ENCODE measurements around the gene TDRD6. TPM values are rescaled to one million over a fixed set of nuclear protein-coding genes. Genes with fewer than 3 reads are reported as not detected.
A peak's percentile ranks its signal among the peaks of the same experiment; 100 is the strongest.

Gene TDRD6
- total and polyA plus RNA-seq, 2 experiments from 2014 or later = 0.14 to 0.24 TPM

GRCh38 chr6:46648869-46649492 lies 38.7 kb upstream of the TDRD6 start (continued):
- TF ChIP-seq CTCF (conservative IDR thresholded peaks at IDR 0.05; ENCODE audit: low read depth in 2 of 2) (no peak), JUNB (IDR thresholded peaks at IDR 0.05; ENCODE audit: unreplicated experiment) (no peak)

- H3K4me3 ChIP-seq = peak overlapping the region; percentile 64
- Mint-ChIP-seq H3K27ac (no peak overlapping the region; the same call in 1 of the 2 replicates), H3K36me3 (ENCODE audit: low read depth) (peaks cover 4% of the 10 kb centered on the region; the same call in 1 of the 3 replicates), H3K4me3 (peak overlapping the region; percentile 20; the same call in 1 of the 3 replicates), H3K9me3 (no peaks in the 10 kb centered on the region; the same call in 2 of the 3 replicates), H3K27me3 (ENCODE audit: insufficient read depth, low read depth, poor library complexity) (peaks cover 17% of the 10 kb centered on the region), H3K4me1 (peaks cover 11% of the 10 kb centered on the region; the same call in 2 of the 3 replicates)
- H3K27me3 ChIP-seq (ENCODE audit: insufficient read depth) = peaks cover 12% of the 10 kb centered on the region
- no peaks in the 10 kb centered on the region for H3K9me2 ChIP-seq (ENCODE audit: insufficient read depth)
- H3K4me2 ChIP-seq = peak overlapping the region; percentile 77
- peaks cover 13% of the 10 kb centered on the region for H3K4me1 ChIP-seq (ENCODE audit: insufficient read depth)
- no peaks in the 10 kb centered on the region for H3F3A ChIP-seq (replicated peaks; ENCODE audit: low read depth)
- no peak overlapping the region for H2AFZ ChIP-seq
- no peaks in the 10 kb centered on the region for H3K36me3 ChIP-seq (ENCODE audit: insufficient read depth)
- no peaks in the 10 kb centered on the region; the same call in 1 of the 2 replicates for H3K79me2 ChIP-seq (replicated peaks; ENCODE audit: insufficient read depth)
- H3K27ac ChIP-seq (ENCODE audit: low read depth) = no peak overlapping the region
- no peaks in the 10 kb centered on the region; the same call in 1 of the 2 replicates for H4K20me1 ChIP-seq (replicated peaks; ENCODE audit: insufficient read depth)
- ATAC-seq (no peak), DNase-seq (ENCODE audit: low spot score) (no peak)
- TF ChIP-seq ZNF331 (CRISPR knock-in tag; IDR thresholded peaks at IDR 0.05; ENCODE audit: low read depth) (no peak), CTCF (conservative IDR thresholded peaks at IDR 0.05; ENCODE audit: low read depth in 2 of 2) (no peak), NANOG (IDR thresholded peaks at IDR 0.05; ENCODE audit: borderline replicate concordance) (no peak), POLR2AphosphoS5 (IDR thresholded peaks at IDR 0.05; ENCODE audit: low read depth) (no peak), ETS1 (IDR thresholded peaks at IDR 0.05) (no peak), EZH2phosphoT487 (IDR thresholded peaks at IDR 0.05; ENCODE audit: unreplicated experiment) (no peak), CREB1 (CRISPR knock-in tag; IDR thresholded peaks at IDR 0.05; ENCODE audit: low read depth) (no peak), JUNB (IDR thresholded peaks at IDR 0.05; ENCODE audit: unreplicated experiment) (no peak), STAT1 (IDR thresholded peaks at IDR 0.05; ENCODE audit: unreplicated experiment) (no peak), ZNF114 (CRISPR knock-in tag; IDR thresholded peaks at IDR 0.05) (no peak), EZH2 (IDR thresholded peaks at IDR 0.05; ENCODE audit: low read depth, unreplicated experiment) (no peak)
- TF ChIP-seq, protein P1, sequence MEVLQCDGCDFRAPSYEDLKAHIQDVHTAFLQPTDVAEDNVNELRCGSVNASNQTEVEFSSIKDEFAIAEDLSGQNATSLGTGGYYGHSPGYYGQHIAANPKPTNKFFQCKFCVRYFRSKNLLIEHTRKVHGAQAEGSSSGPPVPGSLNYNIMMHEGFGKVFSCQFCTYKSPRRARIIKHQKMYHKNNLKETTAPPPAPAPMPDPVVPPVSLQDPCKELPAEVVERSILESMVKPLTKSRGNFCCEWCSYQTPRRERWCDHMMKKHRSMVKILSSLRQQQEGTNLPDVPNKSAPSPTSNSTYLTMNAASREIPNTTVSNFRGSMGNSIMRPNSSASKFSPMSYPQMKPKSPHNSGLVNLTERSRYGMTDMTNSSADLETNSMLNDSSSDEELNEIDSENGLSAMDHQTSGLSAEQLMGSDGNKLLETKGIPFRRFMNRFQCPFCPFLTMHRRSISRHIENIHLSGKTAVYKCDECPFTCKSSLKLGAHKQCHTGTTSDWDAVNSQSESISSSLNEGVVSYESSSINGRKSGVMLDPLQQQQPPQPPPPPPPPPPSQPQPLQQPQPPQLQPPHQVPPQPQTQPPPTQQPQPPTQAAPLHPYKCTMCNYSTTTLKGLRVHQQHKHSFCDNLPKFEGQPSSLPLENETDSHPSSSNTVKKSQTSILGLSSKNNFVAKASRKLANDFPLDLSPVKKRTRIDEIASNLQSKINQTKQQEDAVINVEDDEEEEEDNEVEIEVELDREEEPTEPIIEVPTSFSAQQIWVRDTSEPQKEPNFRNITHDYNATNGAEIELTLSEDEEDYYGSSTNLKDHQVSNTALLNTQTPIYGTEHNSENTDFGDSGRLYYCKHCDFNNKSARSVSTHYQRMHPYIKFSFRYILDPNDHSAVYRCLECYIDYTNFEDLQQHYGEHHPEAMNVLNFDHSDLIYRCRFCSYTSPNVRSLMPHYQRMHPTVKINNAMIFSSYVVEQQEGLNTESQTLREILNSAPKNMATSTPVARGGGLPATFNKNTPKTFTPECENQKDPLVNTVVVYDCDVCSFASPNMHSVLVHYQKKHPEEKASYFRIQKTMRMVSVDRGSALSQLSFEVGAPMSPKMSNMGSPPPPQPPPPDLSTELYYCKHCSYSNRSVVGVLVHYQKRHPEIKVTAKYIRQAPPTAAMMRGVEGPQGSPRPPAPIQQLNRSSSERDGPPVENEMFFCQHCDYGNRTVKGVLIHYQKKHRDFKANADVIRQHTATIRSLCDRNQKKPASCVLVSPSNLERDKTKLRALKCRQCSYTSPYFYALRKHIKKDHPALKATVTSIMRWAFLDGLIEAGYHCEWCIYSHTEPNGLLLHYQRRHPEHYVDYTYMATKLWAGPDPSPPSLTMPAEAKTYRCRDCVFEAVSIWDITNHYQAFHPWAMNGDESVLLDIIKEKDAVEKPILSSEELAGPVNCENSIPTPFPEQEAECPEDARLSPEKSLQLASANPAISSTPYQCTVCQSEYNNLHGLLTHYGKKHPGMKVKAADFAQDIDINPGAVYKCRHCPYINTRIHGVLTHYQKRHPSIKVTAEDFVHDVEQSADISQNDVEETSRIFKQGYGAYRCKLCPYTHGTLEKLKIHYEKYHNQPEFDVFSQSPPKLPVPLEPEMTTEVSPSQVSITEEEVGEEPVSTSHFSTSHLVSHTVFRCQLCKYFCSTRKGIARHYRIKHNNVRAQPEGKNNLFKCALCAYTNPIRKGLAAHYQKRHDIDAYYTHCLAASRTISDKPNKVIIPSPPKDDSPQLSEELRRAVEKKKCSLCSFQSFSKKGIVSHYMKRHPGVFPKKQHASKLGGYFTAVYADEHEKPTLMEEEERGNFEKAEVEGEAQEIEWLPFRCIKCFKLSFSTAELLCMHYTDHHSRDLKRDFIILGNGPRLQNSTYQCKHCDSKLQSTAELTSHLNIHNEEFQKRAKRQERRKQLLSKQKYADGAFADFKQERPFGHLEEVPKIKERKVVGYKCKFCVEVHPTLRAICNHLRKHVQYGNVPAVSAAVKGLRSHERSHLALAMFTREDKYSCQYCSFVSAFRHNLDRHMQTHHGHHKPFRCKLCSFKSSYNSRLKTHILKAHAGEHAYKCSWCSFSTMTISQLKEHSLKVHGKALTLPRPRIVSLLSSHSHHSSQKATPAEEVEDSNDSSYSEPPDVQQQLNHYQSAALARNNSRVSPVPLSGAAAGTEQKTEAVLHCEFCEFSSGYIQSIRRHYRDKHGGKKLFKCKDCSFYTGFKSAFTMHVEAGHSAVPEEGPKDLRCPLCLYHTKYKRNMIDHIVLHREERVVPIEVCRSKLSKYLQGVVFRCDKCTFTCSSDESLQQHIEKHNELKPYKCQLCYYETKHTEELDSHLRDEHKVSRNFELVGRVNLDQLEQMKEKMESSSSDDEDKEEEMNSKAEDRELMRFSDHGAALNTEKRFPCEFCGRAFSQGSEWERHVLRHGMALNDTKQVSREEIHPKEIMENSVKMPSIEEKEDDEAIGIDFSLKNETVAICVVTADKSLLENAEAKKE (CRISPR knock-in tag; IDR thresholded peaks at IDR 0.05) = no peak
These were observed 36.7 kb upstream of the TDRD6 start for GRCh38 chr6:46651006-46651405.

Measured in GM23338 (cell line).